K562 (cell line): ENCODE results near the gene NF1. TPM values are rescaled to one million over a fixed set of nuclear protein-coding genes. Genes with fewer than 3 reads are reported as not detected.

Source experiments
- ATAC-seq: fragments of 200-7000 bp; cut with Tn5 transposase; 3 replicates; pipeline ENCODE4 v1.9.1; 2020; ENCODE audit warnings: moderate library complexity
- BruUV-seq: library from RNA; stranded (reverse); fragments of 400-500 nt; replicated peaks from 2 replicates; lab custom pipeline; 2021; lab: Mats Ljungman, UMichigan
- CTCF ChIA-PET: fragments of 300-600 bp; formaldehyde crosslinking; extraction: SDS; loops from one replicate; lab custom pipeline; 2021; ENCODE audit warnings: low intra/inter-chr PET ratio; lab: Yijun Ruan, JAX
- POLR2A ChIA-PET: fragments of 300-600, 350-650 bp; sonication (Branson Sonifier 250); formaldehyde crosslinking; extraction: SDS; loops from one replicate; lab custom pipeline; 2021; ENCODE audit warnings: antibody characterized with exemption, inconsistent platforms; lab: Yijun Ruan, JAX
- DNase-seq, 4 experiments: peaks; one replicate each; pipeline versions ENCODE4 v3.0.0 to v3.0.0-alpha.2; 2011 to 2018; ENCODE audit warnings: low spot score in 3 of 4, mixed read lengths in 3 of 4; ENCODE audit errors: extremely low read depth in 1 of 4
- FAIRE-seq: peaks from 2 replicates; lab custom pipeline; 2011; peaks lifted over from hg19 to GRCh38; lab: Jason Lieb, UNC
- H2AFZ ChIP-seq: 2 replicates; pipeline ENCODE4 v1.6.0; 2011; ENCODE audit warnings: low read depth, low read length, control low read depth, inconsistent platforms
- H3K27ac ChIP-seq: fragments of 200-600 bp; 3 replicates; pipeline ENCODE4 v1.8.0; 2011; ENCODE audit warnings: low read depth, mild to moderate bottlenecking, control low read depth, inconsistent platforms, low read length, moderate library complexity, mixed read lengths; ENCODE audit errors: extremely low read depth
- H3K27me3 ChIP-seq, 2 experiments: fragments of 300-600 bp in 1 of 2; 2 replicates in 1 of 2; 3 replicates in 1 of 2; pipeline versions ENCODE4 v1.6.0 to v1.8.0; 2011; ENCODE audit warnings: inconsistent platforms in 2 of 2, low read length in 2 of 2, mild to moderate bottlenecking in 1 of 2, mixed read lengths in 1 of 2, moderate library complexity in 1 of 2; ENCODE audit not compliant: control insufficient read depth in 2 of 2, insufficient read depth in 2 of 2
- H3K36me3 ChIP-seq: fragments of 300-600 bp; 3 replicates; pipeline ENCODE4 v1.8.0; 2011; ENCODE audit warnings: mild to moderate bottlenecking, low read length, inconsistent platforms; ENCODE audit not compliant: control insufficient read depth, insufficient read depth
- H3K4me1 ChIP-seq, 2 experiments: fragments of 200-600 bp in 1 of 2; replicated peaks in 1 of 2; 2 replicates in 1 of 2; 3 replicates in 1 of 2; pipeline versions ENCODE4 v1.5.1 to v1.8.0; 2011; ENCODE audit warnings: inconsistent platforms in 2 of 2, low read length in 2 of 2, mild to moderate bottlenecking in 1 of 2, mixed read lengths in 1 of 2, moderate library complexity in 1 of 2; ENCODE audit not compliant: control insufficient read depth in 2 of 2, insufficient read depth in 2 of 2
- H3K4me2 ChIP-seq: 2 replicates; pipeline ENCODE4 v1.6.1; 2011; ENCODE audit warnings: low read length, control low read depth, inconsistent platforms, mixed read lengths; ENCODE audit not compliant: insufficient read depth
- H3K4me3 ChIP-seq: fragments of 200-600 bp; sonication (generic), shearing (Covaris generic); 2 replicates; pipeline ENCODE4 v1.5.1; 2016; ENCODE audit warnings: control low read depth, inconsistent platforms
- H3K79me2 ChIP-seq: fragments of 200-600 bp; 3 replicates; pipeline ENCODE4 v1.8.0; 2011; ENCODE audit warnings: low read length, inconsistent platforms; ENCODE audit not compliant: control insufficient read depth, insufficient read depth
- H3K9ac ChIP-seq, 2 experiments: 2 replicates each; pipeline versions ENCODE4 v1.6.0 to v1.6.1; 2011; ENCODE audit warnings: low read depth in 2 of 2, low read length in 2 of 2, control low read depth in 1 of 2, inconsistent platforms in 1 of 2, mild to moderate bottlenecking in 1 of 2, mixed read lengths in 1 of 2; ENCODE audit not compliant: insufficient read depth in 1 of 2
- H3K9me1 ChIP-seq: one replicate; pipeline ENCODE4 v1.6.0; 2011; ENCODE audit warnings: inconsistent platforms, mild to moderate bottlenecking, low read length, moderate library complexity; ENCODE audit not compliant: control insufficient read depth, insufficient read depth
- H3K9me3 ChIP-seq: replicated peaks from 2 replicates; pipeline ENCODE4 v1.5.1; 2011; ENCODE audit warnings: low read depth, low read length, inconsistent platforms; ENCODE audit not compliant: control insufficient read depth, insufficient read depth
- H4K20me1 ChIP-seq: replicated peaks from 2 replicates; pipeline ENCODE4 v1.6.1; 2011; ENCODE audit warnings: low read length, inconsistent platforms, mixed read lengths; ENCODE audit not compliant: control insufficient read depth, insufficient read depth
- CBX1 ChIP-seq: sonication (generic); IDR thresholded peaks from 2 replicates; pipeline ENCODE4 v1.6.1; 2016; ENCODE audit warnings: antibody characterized with exemption, low read depth, mild to moderate bottlenecking
- CTCF ChIP-seq, 3 experiments: IDR thresholded peaks in 2 of 3; conservative IDR thresholded peaks in 1 of 3; 2 replicates each; pipeline ENCODE4 v1.5.1; 2011 to 2012; ENCODE audit warnings: low read length in 3 of 3, mild to moderate bottlenecking in 3 of 3, control low read depth in 2 of 3, improper control_type of control experiment in 1 of 3, inconsistent platforms in 1 of 3, low read depth in 1 of 3, mixed read lengths in 1 of 3, moderate library complexity in 1 of 3; ENCODE audit not compliant: insufficient read depth in 2 of 3
- MTA3 ChIP-seq: fragments of 450-650 bp; formaldehyde crosslinking; IDR thresholded peaks from 2 replicates; pipeline ENCODE4 v1.6.1; 2017; ENCODE audit warnings: mild to moderate bottlenecking, borderline replicate concordance
- PCBP1 ChIP-seq: fragments of 200-400 bp; formaldehyde crosslinking; IDR thresholded peaks from 2 replicates; pipeline ENCODE4 v1.6.1; 2018; ENCODE audit warnings: mild to moderate bottlenecking, low read depth, low read length; ENCODE audit not compliant: poor library complexity, severe bottlenecking
- SMC3 ChIP-seq: conservative IDR thresholded peaks from 2 replicates; pipeline ENCODE4 v1.6.1; 2011; ENCODE audit warnings: low read depth, low read length, improper control_type of control experiment; ENCODE audit not compliant: insufficient read depth
- THRAP3 ChIP-seq: fragments of 450-650 bp; IDR thresholded peaks from 2 replicates; pipeline ENCODE4 v1.6.1; 2016; ENCODE audit warnings: mild to moderate bottlenecking, inconsistent platforms, borderline replicate concordance
- WGBS: fragments of 100-300 bp; shearing (Covaris generic); methylation state at CpG from one replicate; pipeline ENCODE4 v1.1.6; 2016; ENCODE audit warnings: low coverage, mixed read lengths; ENCODE audit not compliant: insufficient coverage; ENCODE audit errors: missing lambda C conversion rate; 5-methylcytosine and 5-hydroxymethylcytosine counted together
- in situ Hi-C: fragments of 300-500 bp; cut with MboI; formaldehyde crosslinking; loops from 4 replicates; pipeline ENCODE4 v1.15.0; 2018; ENCODE audit warnings: inconsistent platforms, mixed read lengths
- intact Hi-C: fragments of 100-400 bp; cut with micrococcal nuclease; formaldehyde crosslinking; loops from 2 replicates; pipeline ENCODE4 v1.14.2; 2022
- polyA plus RNA-seq, 8 experiments: library from polyadenylated mRNA; depleted of rRNA in 4 of 8; stranded (reverse) in 5 of 8; unstranded in 3 of 8; fragments of >200 nt; fragmentation: Nextera tagmentation in 2 of 8; fragmentation: Illumina TruSeq in 1 of 8; extraction: Ambion mirVana in 2 of 8; extraction: Trizol in 1 of 8; gene quantifications; 2 replicates each; pipeline versions ENCODE4 v1.2.1 to v1.2.3, GENCODE V29; 2011 to 2014; ENCODE audit warnings: inconsistent platforms in 1 of 8, missing spikeins in 1 of 8
- total RNA-seq, 7 experiments: library from RNA; depleted of rRNA in 6 of 7; stranded (reverse); fragments of >200 nt in 6 of 7; fragmentation: Illumina TruSeq in 2 of 7; extraction: Trizol in 2 of 7; gene quantifications; 2 replicates each; pipeline versions ENCODE4 v1.2.1 to v1.2.3, GENCODE V29; 2011 to 2021; ENCODE audit warnings: low replicate concordance in 1 of 7
- TF ChIP-seq, protein P1 (sequence below): fragments of 250-450 bp; sonication (Bioruptor Pico); IDR thresholded peaks from 2 replicates; pipeline ENCODE4 v1.4.0; 2020; ENCODE audit warnings: borderline replicate concordance
- TF ChIP-seq, protein P2 (sequence below): fragments of 450-650 bp; IDR thresholded peaks from 2 replicates; pipeline ENCODE4 v1.6.1; 2014; ENCODE audit warnings: low read depth, mild to moderate bottlenecking, moderate library complexity, borderline replicate concordance
- TF ChIP-seq, protein P3 (sequence below): fragments of 250-450 bp; sonication (Bioruptor Pico); IDR thresholded peaks from 2 replicates; pipeline ENCODE4 v1.5.1; 2021; ENCODE audit warnings: mild to moderate bottlenecking

NF1 gene
- total and polyA plus RNA-seq, 9 of the 15 experiments (the other 6 are each of a cell fraction or from before 2014, with no cell fraction given) = 3.4 to 41.9 (median 24.3) TPM

DNA sequence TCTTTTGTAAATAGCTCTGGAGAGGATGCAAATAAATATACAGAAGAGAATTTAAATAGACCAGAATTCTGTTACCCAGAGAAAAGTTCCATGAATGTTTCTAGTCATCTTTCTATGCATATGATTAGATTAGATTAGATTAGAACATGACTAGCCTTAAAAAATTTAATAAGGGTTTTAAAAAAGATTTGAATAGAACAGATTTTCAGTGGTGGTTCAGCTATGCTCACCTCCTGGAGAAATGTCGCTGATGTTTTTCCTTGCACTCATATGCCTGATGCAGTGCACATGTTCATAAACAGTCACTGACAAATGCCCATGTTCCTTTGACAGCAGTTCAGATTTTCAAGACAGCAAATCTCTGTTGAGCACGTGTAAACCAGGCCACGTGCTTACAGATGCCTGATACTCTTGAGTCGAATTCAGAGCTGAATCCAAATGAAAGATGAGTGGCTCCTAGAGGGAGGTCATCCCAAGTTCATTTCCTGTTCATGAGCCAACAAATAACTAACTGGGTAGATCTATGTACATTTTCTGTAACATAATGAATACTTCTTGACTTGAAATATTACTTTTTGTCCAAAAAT is 276.8 kb downstream of the NF1 start (continued):
- TF ChIP-seq, protein P1, sequence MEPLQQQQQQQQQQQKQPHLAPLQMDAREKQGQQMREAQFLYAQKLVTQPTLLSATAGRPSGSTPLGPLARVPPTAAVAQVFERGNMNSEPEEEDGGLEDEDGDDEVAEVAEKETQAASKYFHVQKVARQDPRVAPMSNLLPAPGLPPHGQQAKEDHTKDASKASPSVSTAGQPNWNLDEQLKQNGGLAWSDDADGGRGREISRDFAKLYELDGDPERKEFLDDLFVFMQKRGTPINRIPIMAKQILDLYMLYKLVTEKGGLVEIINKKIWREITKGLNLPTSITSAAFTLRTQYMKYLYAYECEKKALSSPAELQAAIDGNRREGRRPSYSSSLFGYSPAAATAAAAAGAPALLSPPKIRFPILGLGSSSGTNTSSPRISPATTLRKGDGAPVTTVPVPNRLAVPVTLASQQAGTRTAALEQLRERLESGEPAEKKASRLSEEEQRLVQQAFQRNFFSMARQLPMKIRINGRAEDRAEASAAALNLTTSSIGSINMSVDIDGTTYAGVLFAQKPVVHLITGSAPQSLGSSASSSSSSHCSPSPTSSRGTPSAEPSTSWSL (CRISPR knock-in tag) = no peak
- TF ChIP-seq THRAP3 = no peak

DNA sequence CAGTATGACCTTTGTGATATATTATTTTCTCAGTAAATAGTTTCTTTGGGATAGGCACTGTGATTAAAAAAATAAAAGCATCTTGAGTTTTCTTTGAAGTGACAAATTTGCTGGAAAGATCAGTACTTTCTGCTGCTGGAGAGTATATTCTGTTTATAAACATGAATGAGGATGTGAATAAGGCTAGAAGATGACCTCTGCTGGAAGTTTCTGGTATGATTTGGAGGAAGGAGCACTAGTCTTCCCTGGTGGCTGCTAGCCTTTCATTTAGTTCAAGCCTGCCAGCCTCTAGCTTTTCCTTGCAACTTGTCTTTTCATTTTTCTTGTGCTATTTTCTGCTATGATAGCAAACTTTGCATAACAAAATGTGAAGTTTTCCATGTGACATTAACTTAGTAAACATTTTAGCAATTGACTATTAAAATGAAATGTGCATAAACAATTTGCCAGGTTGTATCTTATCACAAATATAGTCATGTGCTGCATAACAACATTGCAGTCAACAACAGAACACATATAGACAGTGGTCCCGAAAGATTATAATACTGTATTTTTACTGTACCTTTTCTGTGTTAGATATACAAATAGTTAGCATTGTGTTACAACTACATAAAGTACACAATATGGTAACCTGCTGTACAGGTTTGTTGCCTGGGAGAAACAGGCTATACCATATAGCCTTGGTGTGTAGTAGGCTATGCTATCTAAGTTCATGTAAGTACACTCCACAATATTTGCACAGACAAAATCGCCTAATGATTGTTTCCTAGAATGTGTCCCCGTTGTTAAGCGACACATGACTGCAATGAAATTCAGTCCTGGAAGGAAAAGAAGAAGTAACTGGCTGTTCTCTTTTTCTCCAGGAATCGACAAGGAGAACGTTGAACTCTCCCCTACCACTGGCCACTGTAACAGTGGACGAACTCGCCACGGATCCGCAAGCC is 278.6 kb downstream of the NF1 start:
- no TSS peak for BruUV-seq
- H3K9me1 ChIP-seq = no peaks in the 10 kb centered on the region
- H3K27ac ChIP-seq = no peak overlapping the region
- no peak overlapping the region for H3K4me2 ChIP-seq
- POLR2A ChIA-PET = interaction anchor here (0.7 to 1.1 kb wide), 2 partner anchors 164 to 708 kb away, joined by 3 read pairs; no protein-coding TSS in a partner anchor
- intact Hi-C loops (loop anchor here (1.0 to 10.0 kb wide), 3 partner anchors 106 to 358 kb away; no protein-coding TSS in a partner anchor), in situ Hi-C loops (loop anchor here (10.0 kb wide), 1 partner anchor 459 kb away; no protein-coding TSS in a partner anchor)
- 86% methylated on average over 10 of the region's 10 CpGs for WGBS
- H3K4me3 ChIP-seq = no peak overlapping the region
- DNase-seq (peak; percentile 26 to 58 (median 42)), ATAC-seq (peak; percentile 86), FAIRE-seq (peak; percentile 91)
- H3K9ac ChIP-seq = no peak overlapping the region
- CTCF ChIA-PET = interaction anchor here (0.6 to 1.9 kb wide), 4 partner anchors 108 to 484 kb away, joined by 3 to 5 read pairs (median 4); no protein-coding TSS in a partner anchor
- H3K36me3 ChIP-seq = peaks cover 26% of the 10 kb centered on the region; the same call in 2 of the 3 replicates
- no peaks in the 10 kb centered on the region for H4K20me1 ChIP-seq
- H3K27me3 ChIP-seq = no peaks in the 10 kb centered on the region
- no peaks in the 10 kb centered on the region for H3K4me1 ChIP-seq
- H3K9me3 ChIP-seq = no peaks in the 10 kb centered on the region
- no peak overlapping the region for H2AFZ ChIP-seq
- H3K79me2 ChIP-seq = no peaks in the 10 kb centered on the region
- TF ChIP-seq SMC3 (0 out of 2 replicates have a peak, but pooled peaks have one; percentile 44), CBX1 (no peak), CTCF (IDR thresholded peaks at IDR 0.05 in 2 of 3, conservative IDR thresholded peaks at IDR 0.05 in 1 of 3; ENCODE audit: insufficient read depth in 2 of 3, low read depth in 1 of 3, low read length in 3 of 3) (peak; percentile 53 to 68 (median 56); a peak in 5 of 6 replicates), PCBP1 (no peak), MTA3 (no peak)
- TF ChIP-seq, protein P2, sequence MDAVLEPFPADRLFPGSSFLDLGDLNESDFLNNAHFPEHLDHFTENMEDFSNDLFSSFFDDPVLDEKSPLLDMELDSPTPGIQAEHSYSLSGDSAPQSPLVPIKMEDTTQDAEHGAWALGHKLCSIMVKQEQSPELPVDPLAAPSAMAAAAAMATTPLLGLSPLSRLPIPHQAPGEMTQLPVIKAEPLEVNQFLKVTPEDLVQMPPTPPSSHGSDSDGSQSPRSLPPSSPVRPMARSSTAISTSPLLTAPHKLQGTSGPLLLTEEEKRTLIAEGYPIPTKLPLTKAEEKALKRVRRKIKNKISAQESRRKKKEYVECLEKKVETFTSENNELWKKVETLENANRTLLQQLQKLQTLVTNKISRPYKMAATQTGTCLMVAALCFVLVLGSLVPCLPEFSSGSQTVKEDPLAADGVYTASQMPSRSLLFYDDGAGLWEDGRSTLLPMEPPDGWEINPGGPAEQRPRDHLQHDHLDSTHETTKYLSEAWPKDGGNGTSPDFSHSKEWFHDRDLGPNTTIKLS = no peak
- TF ChIP-seq, protein P3, sequence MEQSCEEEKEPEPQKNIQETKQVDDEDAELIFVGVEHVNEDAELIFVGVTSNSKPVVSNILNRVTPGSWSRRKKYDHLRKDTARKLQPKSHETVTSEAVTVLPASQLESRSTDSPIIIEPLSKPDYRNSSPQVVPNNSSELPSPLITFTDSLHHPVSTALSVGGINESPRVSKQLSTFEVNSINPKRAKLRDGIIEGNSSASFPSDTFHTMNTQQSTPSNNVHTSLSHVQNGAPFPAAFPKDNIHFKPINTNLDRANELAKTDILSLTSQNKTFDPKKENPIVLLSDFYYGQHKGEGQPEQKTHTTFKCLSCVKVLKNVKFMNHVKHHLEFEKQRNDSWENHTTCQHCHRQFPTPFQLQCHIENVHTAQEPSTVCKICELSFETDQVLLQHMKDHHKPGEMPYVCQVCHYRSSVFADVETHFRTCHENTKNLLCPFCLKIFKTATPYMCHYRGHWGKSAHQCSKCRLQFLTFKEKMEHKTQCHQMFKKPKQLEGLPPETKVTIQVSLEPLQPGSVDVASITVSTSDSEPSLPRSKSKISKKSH (CRISPR knock-in tag) = no peak
